ENCODE measurements around the gene POU2F1.

POU2F1 gene

DNA sequence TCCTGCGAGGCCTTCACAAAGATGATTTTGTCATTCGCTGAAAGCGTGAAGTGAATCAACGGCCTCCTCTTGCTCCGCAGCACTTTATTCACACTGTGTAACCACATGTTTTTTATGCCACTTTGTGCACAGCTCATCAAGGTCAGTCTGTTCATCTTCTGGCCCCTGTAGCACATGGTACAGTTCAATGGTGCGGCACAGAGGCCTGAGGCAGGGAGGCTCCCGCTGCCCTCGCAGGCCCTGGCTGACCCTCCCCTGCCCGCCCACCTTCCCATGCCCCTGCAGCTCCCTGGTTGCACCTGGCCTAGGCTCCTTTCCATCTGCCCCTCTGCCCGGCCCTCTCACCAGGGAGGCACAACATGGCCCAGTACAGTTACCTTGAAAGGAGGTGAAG is 210.2 kb downstream of the POU2F1 start:
- Mint-ChIP-seq H3K9me3 (no peaks in the 10 kb centered on the region), H3K4me1 (ENCODE audit: low read depth) (peaks cover 13% of the 10 kb centered on the region), H3K27me3 (peaks cover 5% of the 10 kb centered on the region), H3K4me3 (no peak overlapping the region), H3K27ac (no peak overlapping the region), H3K36me3 (ENCODE audit: low read depth) (no peaks in the 10 kb centered on the region)
- intact Hi-C loops (cut with micrococcal nuclease), result no loop called here

DNA sequence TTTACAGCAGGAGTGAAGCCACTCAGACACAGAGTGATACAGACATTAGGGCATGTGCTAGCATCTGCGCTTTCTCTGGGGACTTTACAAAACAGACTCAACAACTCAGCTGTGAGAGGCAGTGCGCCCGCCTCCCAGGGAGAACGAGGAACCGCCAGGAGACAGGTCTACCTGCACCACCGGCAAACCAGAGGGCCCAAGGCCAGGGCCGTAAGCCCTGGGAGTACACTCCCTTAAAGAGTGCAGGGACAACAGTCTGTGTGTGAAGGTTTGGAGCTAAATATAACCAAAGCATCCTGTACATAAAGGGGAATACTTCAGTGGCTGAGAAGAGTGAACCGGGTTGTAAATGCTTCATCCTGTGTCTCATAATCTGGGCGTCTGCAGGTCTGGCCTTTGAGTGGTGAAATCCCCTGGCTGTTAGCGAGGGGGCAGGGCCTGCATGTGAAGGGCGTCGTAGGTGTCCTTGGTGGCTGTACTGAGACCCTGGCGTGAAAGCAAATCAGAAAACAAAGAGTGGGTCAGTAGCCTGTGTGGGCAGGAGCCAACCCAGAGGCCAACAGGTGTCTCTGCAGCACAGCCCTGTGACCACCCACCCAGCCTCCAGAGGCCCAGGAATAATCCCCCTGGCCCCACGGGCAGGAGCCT is 210.7 kb downstream of the POU2F1 start:
- Mint-ChIP-seq H3K4me3 (no peak overlapping the region), H3K9me3 (no peaks in the 10 kb centered on the region), H3K36me3 (ENCODE audit: low read depth) (no peaks in the 10 kb centered on the region), H3K27me3 (peaks cover 5% of the 10 kb centered on the region), H3K27ac (peak overlapping the region; percentile 15), H3K4me1 (ENCODE audit: low read depth) (peaks cover 13% of the 10 kb centered on the region)
- intact Hi-C loops (cut with micrococcal nuclease), result no loop called here

DNA sequence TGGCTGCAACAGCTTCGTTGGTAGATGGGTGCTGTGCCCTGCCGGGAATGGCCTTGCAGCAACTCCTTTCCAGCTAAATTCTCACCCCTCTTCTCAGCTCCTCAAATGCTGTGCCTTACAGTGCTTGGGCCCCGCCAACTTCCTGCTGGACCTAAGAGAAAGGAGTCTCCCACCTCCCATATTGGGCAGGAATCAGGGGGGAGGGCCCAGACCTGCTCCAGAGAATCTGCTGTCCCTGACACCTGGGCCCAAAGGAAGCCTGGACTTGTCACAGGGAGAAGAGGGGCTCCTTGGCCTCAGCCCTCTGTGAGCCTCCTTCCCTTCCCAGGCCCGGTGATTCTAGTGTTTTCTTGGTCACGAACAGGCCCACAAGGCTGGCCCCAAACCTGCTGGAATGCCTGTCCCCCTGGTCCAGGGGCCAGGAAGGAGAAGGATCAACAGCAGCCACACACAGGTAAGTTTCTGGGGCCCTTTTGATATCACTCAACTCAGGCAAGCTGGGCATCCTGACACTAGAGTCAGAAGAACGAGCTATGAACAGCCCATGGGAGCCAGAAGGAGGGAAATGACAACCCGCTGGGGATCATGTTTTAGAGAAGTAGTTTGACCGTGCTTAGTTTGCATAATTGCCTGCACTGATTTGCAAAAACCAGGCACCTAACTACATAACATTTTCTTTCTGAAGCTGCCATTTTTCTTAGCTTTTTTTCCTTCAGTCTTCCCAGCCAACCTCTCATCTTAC is 211.4 kb downstream of the POU2F1 start:
- intact Hi-C loops (cut with micrococcal nuclease), result no loop called here

DNA sequence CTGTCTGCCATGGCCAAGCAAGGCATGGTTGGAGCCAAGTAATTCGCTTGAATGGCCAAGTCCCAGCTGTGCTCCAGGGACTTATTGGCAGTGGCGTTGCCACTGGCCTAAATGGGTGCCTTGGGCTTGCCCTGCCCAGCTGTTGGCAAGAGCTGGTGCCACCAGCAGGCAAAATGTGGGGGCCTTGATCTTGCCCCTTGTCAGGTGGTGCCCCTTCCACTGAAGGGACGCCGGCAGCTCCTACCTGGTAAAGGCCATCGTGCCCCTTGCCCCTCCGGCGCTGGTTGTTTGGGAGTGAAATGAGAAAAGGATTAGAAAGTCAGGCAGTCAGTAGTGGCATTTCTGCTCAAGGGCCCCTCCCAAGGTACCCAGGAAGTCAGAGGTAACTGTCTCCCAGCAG is 212.1 kb downstream of the POU2F1 start:
- H3K9me3 Mint-ChIP-seq, result no peaks in the 10 kb centered on the region
- intact Hi-C loops (cut with micrococcal nuclease), result no loop called here
- no peaks in the 10 kb centered on the region for H3K36me3 Mint-ChIP-seq (ENCODE audit: low read depth)
- no peak overlapping the region for H3K4me3 Mint-ChIP-seq
- peaks cover 13% of the 10 kb centered on the region for H3K4me1 Mint-ChIP-seq (ENCODE audit: low read depth)
- H3K27ac Mint-ChIP-seq, result no peak overlapping the region
- peaks cover 5% of the 10 kb centered on the region for H3K27me3 Mint-ChIP-seq

More for the DNA sequence above, 211.4 kb downstream of the POU2F1 start:
- no peaks in the 10 kb centered on the region for H3K9me3 Mint-ChIP-seq
- H3K27me3 Mint-ChIP-seq, result peaks cover 5% of the 10 kb centered on the region
- H3K4me1 Mint-ChIP-seq (ENCODE audit: low read depth), result peaks cover 13% of the 10 kb centered on the region
- no peaks in the 10 kb centered on the region for H3K36me3 Mint-ChIP-seq (ENCODE audit: low read depth)
- no peak overlapping the region for H3K4me3 Mint-ChIP-seq
- peak overlapping the region; percentile 15 for H3K27ac Mint-ChIP-seq

DNA sequence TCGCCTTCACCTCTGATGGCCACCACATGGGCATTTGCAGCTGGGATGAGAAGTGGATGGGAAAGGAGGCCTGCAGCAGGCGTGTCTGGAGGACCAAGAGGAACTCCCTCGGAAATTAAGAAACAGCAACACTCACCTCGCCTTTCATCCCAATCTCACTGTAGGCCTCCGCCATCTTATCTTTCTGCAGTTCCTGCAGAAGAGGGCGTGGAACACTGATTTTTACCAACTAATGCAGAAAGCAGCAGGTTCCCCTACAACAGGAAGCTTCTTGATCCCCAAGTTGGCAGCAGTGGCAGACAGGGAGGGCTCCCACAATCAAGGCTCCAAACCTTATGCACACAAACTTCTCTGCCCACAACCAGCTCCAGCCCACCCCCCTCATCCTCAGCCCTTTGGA is 213.2 kb downstream of the POU2F1 start:
- intact Hi-C loops (cut with micrococcal nuclease), result no loop called here
- H3K27ac Mint-ChIP-seq, result no peak overlapping the region
- H3K36me3 Mint-ChIP-seq (ENCODE audit: low read depth), result no peaks in the 10 kb centered on the region
- H3K4me3 Mint-ChIP-seq, result no peak overlapping the region
- no peaks in the 10 kb centered on the region for H3K9me3 Mint-ChIP-seq
- H3K27me3 Mint-ChIP-seq, result peaks cover 14% of the 10 kb centered on the region
- peaks cover 20% of the 10 kb centered on the region for H3K4me1 Mint-ChIP-seq (ENCODE audit: low read depth)

DNA sequence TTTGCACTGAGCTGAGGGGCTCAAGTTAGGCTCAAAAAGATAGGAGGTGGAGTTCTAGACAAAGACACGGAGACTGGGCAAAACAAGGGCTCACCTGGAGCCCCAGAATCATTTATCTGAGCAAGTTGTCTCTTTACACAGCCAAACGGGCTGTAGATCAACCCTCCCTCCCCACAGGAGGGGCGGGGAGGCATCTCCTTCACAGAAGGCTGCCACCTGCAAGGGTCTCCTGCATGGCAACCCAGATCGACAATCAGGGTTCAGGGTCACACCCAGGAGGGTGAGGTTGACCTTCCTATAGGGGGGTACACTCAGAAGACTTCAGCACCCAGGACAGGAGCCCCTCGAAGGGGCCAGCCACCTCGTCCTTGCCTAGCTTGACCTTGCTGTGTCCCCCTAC is 213.6 kb downstream of the POU2F1 start:
- H3K27ac Mint-ChIP-seq, result no peak overlapping the region
- intact Hi-C loops (cut with micrococcal nuclease), result no loop called here

DNA sequence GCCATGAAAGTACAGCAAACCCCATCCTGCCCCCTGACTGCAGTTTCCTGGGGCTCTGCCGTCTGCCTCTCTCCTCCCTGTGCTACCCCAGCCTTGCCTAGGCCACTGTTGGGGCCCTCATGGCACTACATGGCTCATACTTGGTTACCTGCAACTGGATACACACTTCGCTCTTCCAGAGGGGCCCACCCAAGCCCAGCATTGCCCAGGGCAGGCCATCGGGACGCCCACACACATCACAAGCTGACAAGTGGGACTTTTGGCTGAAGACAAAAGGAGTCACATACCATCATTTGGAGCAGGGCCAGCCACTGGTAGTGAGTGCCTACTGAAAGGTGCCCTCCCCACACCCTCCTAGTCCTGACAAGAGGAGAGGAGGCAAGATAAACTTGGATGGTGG is 214.8 kb downstream of the POU2F1 start:
- no peak overlapping the region for H3K4me3 Mint-ChIP-seq
- H3K27ac Mint-ChIP-seq, result no peak overlapping the region
- H3K4me1 Mint-ChIP-seq (ENCODE audit: low read depth), result peaks cover 24% of the 10 kb centered on the region
- H3K27me3 Mint-ChIP-seq, result peaks cover 30% of the 10 kb centered on the region
- no peaks in the 10 kb centered on the region for H3K9me3 Mint-ChIP-seq
- intact Hi-C loops (cut with micrococcal nuclease), result no loop called here
- H3K36me3 Mint-ChIP-seq (ENCODE audit: low read depth), result no peaks in the 10 kb centered on the region

More for the DNA sequence above, 213.6 kb downstream of the POU2F1 start:
- H3K4me1 Mint-ChIP-seq (ENCODE audit: low read depth), result peaks cover 20% of the 10 kb centered on the region
- H3K27me3 Mint-ChIP-seq, result peaks cover 19% of the 10 kb centered on the region
- no peaks in the 10 kb centered on the region for H3K36me3 Mint-ChIP-seq (ENCODE audit: low read depth)
- no peak overlapping the region for H3K4me3 Mint-ChIP-seq
- no peaks in the 10 kb centered on the region for H3K9me3 Mint-ChIP-seq

DNA sequence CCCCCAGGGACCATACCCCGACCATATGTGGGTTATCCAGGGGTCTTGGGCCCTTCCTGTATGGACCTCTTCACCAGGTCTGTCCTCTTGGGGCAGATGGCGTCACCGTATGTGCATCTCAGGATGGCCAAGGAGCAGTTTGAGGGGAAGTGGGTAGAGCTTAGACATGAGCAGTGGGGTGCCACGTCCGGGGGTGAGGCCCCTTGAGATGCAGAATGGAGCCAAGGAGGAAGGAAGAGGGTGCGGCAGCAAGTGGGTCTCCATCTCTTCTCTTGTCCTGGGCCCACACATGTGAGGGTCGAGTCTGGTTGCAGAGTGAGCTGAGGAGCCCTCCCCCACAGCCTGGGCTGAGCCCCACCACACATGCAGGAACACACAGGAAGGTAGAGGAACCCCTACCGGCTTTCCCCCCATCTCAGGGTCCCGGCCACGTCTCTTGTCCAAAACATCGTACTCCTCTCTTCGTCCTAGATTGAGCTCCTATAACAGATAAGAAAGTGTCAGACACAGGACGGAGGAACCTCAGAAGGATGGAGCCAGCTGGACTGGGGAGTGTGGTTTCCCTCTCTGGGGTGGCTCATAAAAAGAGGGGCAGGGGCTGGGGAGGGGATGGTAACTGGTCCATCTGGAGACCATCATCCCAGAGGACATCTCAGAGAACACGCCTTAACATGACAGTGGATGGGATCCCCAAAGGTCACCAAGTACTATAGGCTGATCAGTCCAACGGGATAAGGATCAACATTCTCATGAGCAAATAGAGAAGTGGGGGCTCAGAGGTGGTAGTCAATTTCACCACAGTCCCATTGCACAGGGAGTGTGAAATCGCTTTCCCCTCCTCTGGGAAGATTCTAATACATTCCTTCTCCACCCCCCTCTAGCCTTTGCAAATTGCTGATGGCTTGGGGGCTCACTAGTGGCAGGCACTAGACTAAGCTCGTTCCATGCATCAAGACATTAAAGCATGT is 217.8 kb downstream of the POU2F1 start:
- Mint-ChIP-seq H3K4me3 (peak overlapping the region; percentile 57), H3K27me3 (peaks cover 32% of the 10 kb centered on the region), H3K4me1 (ENCODE audit: low read depth) (peaks cover 24% of the 10 kb centered on the region), H3K9me3 (no peaks in the 10 kb centered on the region), H3K36me3 (ENCODE audit: low read depth) (no peaks in the 10 kb centered on the region), H3K27ac (no peak overlapping the region)
- intact Hi-C loops (cut with micrococcal nuclease), result no loop called here

DNA sequence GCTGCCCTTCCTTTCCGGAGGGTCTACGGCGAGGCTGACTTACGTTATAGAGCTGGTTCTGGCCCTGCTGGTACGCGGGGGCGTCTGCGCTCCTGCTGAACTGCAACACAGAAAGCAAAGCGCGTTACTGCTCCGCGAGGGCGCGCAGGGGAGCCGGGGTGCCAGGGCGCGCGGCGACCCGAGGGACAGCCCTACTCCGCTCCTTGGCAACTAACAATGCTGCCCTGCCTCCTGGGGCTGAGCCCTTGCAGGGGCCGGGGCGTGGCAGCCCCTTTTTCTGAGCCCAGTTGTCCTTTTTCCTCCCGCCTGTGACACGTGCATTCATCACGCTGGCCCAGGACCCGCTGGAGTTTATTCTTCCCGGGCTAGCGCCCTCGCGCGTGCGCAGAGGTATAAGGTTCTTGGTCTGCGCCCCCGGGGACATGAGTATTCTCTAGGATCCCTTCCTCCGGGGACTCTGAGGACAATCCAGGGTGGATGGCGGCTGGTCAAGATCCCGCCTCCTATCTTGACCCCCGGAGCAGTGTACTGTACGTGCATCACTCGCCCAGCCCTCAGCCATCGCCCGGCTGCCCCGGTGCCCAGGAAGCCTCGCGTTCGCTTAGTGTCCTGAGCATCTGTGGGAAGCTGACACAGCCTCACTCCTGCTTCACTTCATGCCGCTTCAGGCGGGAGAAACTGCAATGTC is 218.8 kb downstream of the POU2F1 start:
- no peak overlapping the region for H3K27ac Mint-ChIP-seq
- H3K36me3 Mint-ChIP-seq (ENCODE audit: low read depth), result no peaks in the 10 kb centered on the region
- peaks cover 32% of the 10 kb centered on the region for H3K27me3 Mint-ChIP-seq
- intact Hi-C loops (cut with micrococcal nuclease), result no loop called here
- H3K4me1 Mint-ChIP-seq (ENCODE audit: low read depth), result peaks cover 24% of the 10 kb centered on the region
- H3K9me3 Mint-ChIP-seq, result no peaks in the 10 kb centered on the region
- peak overlapping the region; percentile 57 for H3K4me3 Mint-ChIP-seq

DNA sequence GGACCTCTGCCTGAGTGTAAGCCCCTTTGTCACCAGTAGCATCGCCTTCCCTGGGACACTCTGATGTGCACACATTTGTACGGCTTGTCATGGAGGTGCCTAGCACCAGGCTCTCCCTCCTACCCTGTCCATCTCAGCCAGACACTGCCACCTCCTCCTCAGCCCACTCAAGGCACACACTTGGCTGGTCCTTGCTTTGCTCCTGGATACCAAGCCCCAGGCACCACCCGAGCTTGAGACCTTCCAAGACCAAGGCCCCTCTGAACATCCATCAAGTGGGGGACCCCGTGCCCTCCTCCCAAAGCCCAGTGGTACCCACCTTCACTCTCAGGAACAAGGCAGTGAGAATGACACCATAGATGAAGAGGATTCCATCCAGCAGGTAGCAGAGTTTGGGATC is 219.7 kb downstream of the POU2F1 start:
- intact Hi-C loops (cut with micrococcal nuclease), result loop anchor here (5.0 kb wide), 2 partner anchors 92 to 373 kb away; no protein-coding TSS in a partner anchor
- H3K4me3 Mint-ChIP-seq, result no peak overlapping the region

DNA sequence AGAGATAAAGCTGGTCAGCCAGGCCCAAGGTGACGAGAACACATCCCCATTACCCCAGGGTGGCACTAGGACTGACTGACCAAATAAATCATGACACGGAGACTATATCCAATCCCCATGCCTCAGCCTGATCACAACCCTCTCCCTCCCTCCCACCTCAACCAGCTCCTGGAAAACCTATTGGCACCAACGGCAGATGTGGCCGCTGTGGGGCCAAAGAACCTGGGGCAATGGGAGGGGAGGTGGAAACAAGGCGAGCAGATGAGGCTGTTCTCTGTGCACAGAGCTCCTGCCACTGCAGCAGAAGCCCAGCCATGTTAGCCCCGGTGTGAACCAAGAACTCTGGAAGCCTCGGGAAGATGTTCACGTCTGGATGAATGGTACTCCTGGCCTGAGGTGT is 220.1 kb downstream of the POU2F1 start:
- intact Hi-C loops (cut with micrococcal nuclease), result loop anchor here (5.0 kb wide), 2 partner anchors 92 to 373 kb away; no protein-coding TSS in a partner anchor
- Mint-ChIP-seq H3K4me3 (no peak overlapping the region), H3K27ac (no peak overlapping the region), H3K9me3 (no peaks in the 10 kb centered on the region), H3K36me3 (ENCODE audit: low read depth) (no peaks in the 10 kb centered on the region), H3K4me1 (ENCODE audit: low read depth) (peaks cover 30% of the 10 kb centered on the region), H3K27me3 (peaks cover 27% of the 10 kb centered on the region)

More for the DNA sequence above, 219.7 kb downstream of the POU2F1 start:
- Mint-ChIP-seq H3K27ac (no peak overlapping the region), H3K9me3 (no peaks in the 10 kb centered on the region), H3K4me1 (ENCODE audit: low read depth) (peaks cover 26% of the 10 kb centered on the region), H3K27me3 (peaks cover 29% of the 10 kb centered on the region), H3K36me3 (ENCODE audit: low read depth) (no peaks in the 10 kb centered on the region)

DNA sequence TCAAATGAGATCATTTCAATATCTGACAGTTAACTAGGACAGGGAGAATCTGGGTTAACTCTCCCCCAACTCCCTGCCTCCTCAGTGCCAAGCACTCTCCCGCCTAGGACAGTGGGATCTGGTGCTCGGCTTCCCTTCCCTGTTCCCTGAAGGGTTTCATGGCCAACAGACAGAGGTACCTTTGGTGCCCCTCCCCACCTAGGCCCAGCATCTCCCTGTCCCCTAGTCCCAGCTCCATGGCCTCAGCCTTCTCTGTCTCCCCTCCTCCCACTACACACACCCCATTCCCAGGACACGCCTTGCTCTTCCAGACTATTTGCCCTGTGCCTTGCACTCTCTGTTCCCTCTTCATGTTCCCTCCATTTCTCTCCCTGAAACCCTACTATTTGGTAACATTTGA is 220.5 kb downstream of the POU2F1 start:
- Mint-ChIP-seq H3K27me3 (peaks cover 27% of the 10 kb centered on the region), H3K9me3 (no peaks in the 10 kb centered on the region), H3K27ac (no peak overlapping the region), H3K4me1 (ENCODE audit: low read depth) (peaks cover 35% of the 10 kb centered on the region), H3K4me3 (no peak overlapping the region), H3K36me3 (ENCODE audit: low read depth) (no peaks in the 10 kb centered on the region)
- intact Hi-C loops (cut with micrococcal nuclease), result loop anchor here (5.0 kb wide), 2 partner anchors 91 to 374 kb away; no protein-coding TSS in a partner anchor

DNA sequence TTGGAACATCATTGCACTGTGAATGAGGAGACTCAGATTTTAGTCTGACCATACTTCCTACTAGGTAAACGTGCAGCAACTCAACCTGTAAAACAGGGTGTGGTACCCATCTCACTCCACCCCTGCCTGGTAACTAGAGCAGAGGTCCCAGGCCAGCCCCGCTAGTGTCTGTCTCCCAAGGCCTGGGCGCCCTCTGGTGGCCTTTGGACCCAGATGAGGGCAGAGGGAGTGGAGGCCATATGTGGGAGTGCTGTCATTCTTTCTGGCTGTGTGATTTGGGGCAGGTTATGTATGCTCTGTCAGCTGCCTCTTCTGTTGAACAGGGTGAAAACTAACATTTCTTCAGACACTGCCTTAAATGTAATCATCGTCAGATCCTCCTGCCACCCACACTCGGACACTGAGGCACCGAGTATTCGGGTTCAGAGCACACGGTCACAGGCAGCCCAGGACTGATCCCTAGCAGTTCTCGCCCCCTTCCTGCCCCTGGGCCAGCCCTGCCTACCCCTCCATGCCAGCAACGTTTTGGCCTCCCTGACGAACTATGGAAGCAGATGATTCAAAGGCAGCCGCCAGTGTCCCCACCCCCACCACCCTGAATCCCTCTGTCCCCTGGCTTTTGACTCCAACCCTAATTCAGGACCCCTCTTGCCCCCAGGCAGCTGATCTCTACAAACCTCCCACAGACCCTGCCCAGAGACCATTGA is 221.6 kb downstream of the POU2F1 start:
- no peak overlapping the region for H3K4me3 Mint-ChIP-seq
- H3K36me3 Mint-ChIP-seq (ENCODE audit: low read depth), result no peaks in the 10 kb centered on the region
- peaks cover 43% of the 10 kb centered on the region for H3K4me1 Mint-ChIP-seq (ENCODE audit: low read depth)
- peak overlapping the region; percentile 54 for H3K27ac Mint-ChIP-seq
- intact Hi-C loops (cut with micrococcal nuclease), result loop anchor here (1.0 to 5.0 kb wide), 4 partner anchors 41 to 375 kb away; no protein-coding TSS in a partner anchor
- H3K27me3 Mint-ChIP-seq, result peaks cover 27% of the 10 kb centered on the region
- no peaks in the 10 kb centered on the region for H3K9me3 Mint-ChIP-seq

Data from dendritic cell treated with granulocyte-macrophage colony-stimulating factor and Interleukin-4, amounts not matched to agents 40 ng/mL and 50 ng/mL, for 4 days (primary cell).